Heart left ventricle (tissue), 13 donors: ENCODE data around the gene AKR1C4.

Experiments
- POLR2A ChIP-seq, 2 donors: fragments of 450-650 bp; IDR thresholded peaks; one replicate each; pipeline ENCODE4 v1.6.1; 2017; ENCODE audit warnings: antibody characterized with exemption in 2 of 2, mild to moderate bottlenecking in 2 of 2, moderate library complexity in 2 of 2
- TF ChIP-seq, protein P1 (sequence below), 12 donors: fragments of 200-600 bp; sonication (generic) in 4 of 12; IDR thresholded peaks; one replicate each; pipeline versions ENCODE4 v1.5.0 to v1.8.0; 2018 to 2022; ENCODE audit warnings: antibody characterized with exemption in 12 of 12, mild to moderate bottlenecking in 5 of 12
- donor health status: ischemic (EF 13 %, LVEDD 7.1; RV severe dilation, severe dysfunction).
- donor health status: DM: no; HTN: yes; CAD: no.
- donor health status: DM: no; HTN: no; CAD: no.
- donor health status: ischemic (EF 25% LVEDD 6.9; RV normal size, moderate dysfunction).
- donor health status: ischemic (EF 25% LVEDD 5.7; RV mildly dilated, moderate dysfunction).
- donor health status: ischemic (EF 35%, LVEDD 5.7; RV mildly dilated, moderate dysfunction).
- donor health status: nonischemic (EF 11% LVEDD 7.7; RV severe dilation, severe dysfunction).
- donor health status: DM: yes; HTN: yes; CAD: no.
- donor health status: PGD.
- donor health status: ischemic (EF 29% LVEDD 5.4; RV normal size, mild dysfunction).
- donor health status: nonischemic (EF 23%, LVEDD 6.1; RV moderate dilation, normal function).

DNA sequence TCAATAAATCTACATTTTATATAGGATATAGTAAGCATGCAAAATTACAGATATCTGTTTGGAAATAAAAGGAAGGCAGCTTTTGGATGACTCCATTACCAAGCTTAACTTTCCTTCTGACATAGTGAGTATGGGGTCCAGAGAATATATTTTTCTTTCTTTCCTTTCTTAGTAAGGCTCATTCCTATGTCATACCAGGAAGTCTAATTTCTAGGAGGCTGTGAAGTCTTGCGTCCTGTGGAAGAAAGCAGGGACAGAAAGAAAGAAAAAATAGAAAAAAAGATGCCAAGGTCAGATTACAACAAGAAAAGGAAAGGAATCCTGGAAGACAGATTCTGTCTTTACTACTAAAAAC lies 48.0 kb upstream of the AKR1C4 start:
- no peak for TF ChIP-seq POLR2A (IDR thresholded peaks at IDR 0.05)
- TF ChIP-seq, protein P1, sequence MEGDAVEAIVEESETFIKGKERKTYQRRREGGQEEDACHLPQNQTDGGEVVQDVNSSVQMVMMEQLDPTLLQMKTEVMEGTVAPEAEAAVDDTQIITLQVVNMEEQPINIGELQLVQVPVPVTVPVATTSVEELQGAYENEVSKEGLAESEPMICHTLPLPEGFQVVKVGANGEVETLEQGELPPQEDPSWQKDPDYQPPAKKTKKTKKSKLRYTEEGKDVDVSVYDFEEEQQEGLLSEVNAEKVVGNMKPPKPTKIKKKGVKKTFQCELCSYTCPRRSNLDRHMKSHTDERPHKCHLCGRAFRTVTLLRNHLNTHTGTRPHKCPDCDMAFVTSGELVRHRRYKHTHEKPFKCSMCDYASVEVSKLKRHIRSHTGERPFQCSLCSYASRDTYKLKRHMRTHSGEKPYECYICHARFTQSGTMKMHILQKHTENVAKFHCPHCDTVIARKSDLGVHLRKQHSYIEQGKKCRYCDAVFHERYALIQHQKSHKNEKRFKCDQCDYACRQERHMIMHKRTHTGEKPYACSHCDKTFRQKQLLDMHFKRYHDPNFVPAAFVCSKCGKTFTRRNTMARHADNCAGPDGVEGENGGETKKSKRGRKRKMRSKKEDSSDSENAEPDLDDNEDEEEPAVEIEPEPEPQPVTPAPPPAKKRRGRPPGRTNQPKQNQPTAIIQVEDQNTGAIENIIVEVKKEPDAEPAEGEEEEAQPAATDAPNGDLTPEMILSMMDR (IDR thresholded peaks at IDR 0.05) = no peak
